ENCODE results near the gene VAMP8.

Gene VAMP8

GRCh38 chr2:85599468-85600234, 22.3 kb downstream of the VAMP8 start:
- no peak overlapping the region for H3K4me3 ChIP-seq (ENCODE audit: insufficient read depth, low read length, poor library complexity, severe bottlenecking)
- H3K27me3 ChIP-seq (ENCODE audit: low read length) = no peaks in the 10 kb centered on the region
- TF ChIP-seq CTCF (IDR thresholded peaks at IDR 0.05; ENCODE audit: insufficient read depth, low read length, poor library complexity, severe bottlenecking) = no peak
- no peak for TF ChIP-seq EZH2phosphoT487 (conservative IDR thresholded peaks at IDR 0.05; ENCODE audit: low read length)
- no peaks in the 10 kb centered on the region for H3K9me3 ChIP-seq (ENCODE audit: insufficient read depth, low read length)
- no peaks in the 10 kb centered on the region for H3F3A ChIP-seq (ENCODE audit: insufficient read depth)
- no peak overlapping the region for H3K9ac ChIP-seq (ENCODE audit: low read length)
- no peak overlapping the region for H3K4me2 ChIP-seq (ENCODE audit: low read depth, low read length, poor library complexity, severe bottlenecking)
- no peak overlapping the region for H3K27ac ChIP-seq (ENCODE audit: low read depth, low read length)
- no peaks in the 10 kb centered on the region for H3K36me3 ChIP-seq (ENCODE audit: low read length)
- H4K20me1 ChIP-seq (ENCODE audit: low read depth, low read length) = no peaks in the 10 kb centered on the region
- peaks cover 15% of the 10 kb centered on the region for H3K79me2 ChIP-seq (ENCODE audit: insufficient read depth, low read length)
- H2AFZ ChIP-seq (ENCODE audit: low read depth, low read length, severe bottlenecking) = no peak overlapping the region
- no peaks in the 10 kb centered on the region for H3K9me2 ChIP-seq (replicated peaks; ENCODE audit: insufficient read depth, low read length)

- peaks cover 15% of the 10 kb centered on the region for H3K79me2 ChIP-seq (ENCODE audit: insufficient read depth, low read length)
- TF ChIP-seq CTCF (IDR thresholded peaks at IDR 0.05; ENCODE audit: insufficient read depth, low read length, poor library complexity, severe bottlenecking) = no peak
- no peak for TF ChIP-seq EZH2phosphoT487 (conservative IDR thresholded peaks at IDR 0.05; ENCODE audit: low read length)
Observed at GRCh38 chr2:85600235-85600575, 22.8 kb downstream of the VAMP8 start.

GRCh38 chr2:85600951-85601770, 23.8 kb downstream of the VAMP8 start:
- H3F3A ChIP-seq (ENCODE audit: insufficient read depth) = no peaks in the 10 kb centered on the region
- no peaks in the 10 kb centered on the region for H3K36me3 ChIP-seq (ENCODE audit: low read length)
- TF ChIP-seq EZH2phosphoT487 (conservative IDR thresholded peaks at IDR 0.05; ENCODE audit: low read length) (no peak), CTCF (IDR thresholded peaks at IDR 0.05; ENCODE audit: insufficient read depth, low read length, poor library complexity, severe bottlenecking) (no peak)
- no peak overlapping the region for H3K4me2 ChIP-seq (ENCODE audit: low read depth, low read length, poor library complexity, severe bottlenecking)
- H2AFZ ChIP-seq (ENCODE audit: low read depth, low read length, severe bottlenecking) = no peak overlapping the region
- H4K20me1 ChIP-seq (ENCODE audit: low read depth, low read length) = no peaks in the 10 kb centered on the region
- peaks cover 10% of the 10 kb centered on the region for H3K79me2 ChIP-seq (ENCODE audit: insufficient read depth, low read length)
- H3K9ac ChIP-seq (ENCODE audit: low read length) = no peak overlapping the region
- H3K4me3 ChIP-seq (ENCODE audit: insufficient read depth, low read length, poor library complexity, severe bottlenecking) = no peak overlapping the region
- H3K27me3 ChIP-seq (ENCODE audit: low read length) = no peaks in the 10 kb centered on the region
- H3K9me2 ChIP-seq (replicated peaks; ENCODE audit: insufficient read depth, low read length) = no peaks in the 10 kb centered on the region
- H3K9me3 ChIP-seq (ENCODE audit: insufficient read depth, low read length) = no peaks in the 10 kb centered on the region
- H3K27ac ChIP-seq (ENCODE audit: low read depth, low read length) = no peak overlapping the region

More at GRCh38 chr2:85600235-85600575, 22.8 kb downstream of the VAMP8 start:
- Histone ChIP-seq H3K9me3 (ENCODE audit: insufficient read depth, low read length) (no peaks in the 10 kb centered on the region), H3K4me3 (ENCODE audit: insufficient read depth, low read length, poor library complexity, severe bottlenecking) (no peak overlapping the region), H3K9me2 (replicated peaks; ENCODE audit: insufficient read depth, low read length) (no peaks in the 10 kb centered on the region), H3K36me3 (ENCODE audit: low read length) (no peaks in the 10 kb centered on the region), H2AFZ (ENCODE audit: low read depth, low read length, severe bottlenecking) (no peak overlapping the region), H3K27me3 (ENCODE audit: low read length) (no peaks in the 10 kb centered on the region), H3K4me2 (ENCODE audit: low read depth, low read length, poor library complexity, severe bottlenecking) (no peak overlapping the region), H3K27ac (ENCODE audit: low read depth, low read length) (no peak overlapping the region), H3K9ac (ENCODE audit: low read length) (no peak overlapping the region), H3F3A (ENCODE audit: insufficient read depth) (no peaks in the 10 kb centered on the region), H4K20me1 (ENCODE audit: low read depth, low read length) (no peaks in the 10 kb centered on the region)
